AG10803 (cell line): Measurements from ENCODE around the gene PPFIA1.

Experiments used
- DNase-seq: peaks from one replicate; pipeline ENCODE4 v3.0.0; 2010; ENCODE audit warnings: low read depth
- H3K4me3 ChIP-seq: 2 replicates; pipeline ENCODE4 v1.5.1; 2011; ENCODE audit warnings: mild to moderate bottlenecking, low read length, control low read depth
- TF ChIP-seq, protein P1 (sequence below): conservative IDR thresholded peaks from 2 replicates; pipeline ENCODE4 v1.5.1; 2011; ENCODE audit warnings: mild to moderate bottlenecking, low read length, control low read depth, inconsistent platforms

PPFIA1 gene

DNA sequence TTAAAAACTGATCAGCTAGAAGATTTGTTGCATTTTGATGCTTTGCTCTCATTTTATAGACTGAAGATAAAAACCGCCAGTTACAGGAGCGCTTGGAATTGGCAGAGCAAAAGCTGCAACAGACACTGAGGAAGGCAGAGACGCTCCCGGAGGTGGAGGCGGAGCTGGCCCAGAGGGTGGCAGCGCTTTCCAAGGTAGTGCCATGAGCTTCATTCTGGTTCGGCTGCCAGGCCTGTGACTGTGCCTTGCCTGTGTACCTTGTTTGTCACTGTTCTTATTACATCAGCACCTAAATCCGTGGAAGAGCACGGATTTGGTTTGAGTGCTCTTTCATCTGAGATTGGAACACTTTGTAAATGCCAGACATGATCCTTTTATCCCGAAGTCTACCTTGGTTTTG is 61.4 kb downstream of the PPFIA1 start:
- no peak overlapping the region for H3K4me3 ChIP-seq
- TF ChIP-seq, protein P1, sequence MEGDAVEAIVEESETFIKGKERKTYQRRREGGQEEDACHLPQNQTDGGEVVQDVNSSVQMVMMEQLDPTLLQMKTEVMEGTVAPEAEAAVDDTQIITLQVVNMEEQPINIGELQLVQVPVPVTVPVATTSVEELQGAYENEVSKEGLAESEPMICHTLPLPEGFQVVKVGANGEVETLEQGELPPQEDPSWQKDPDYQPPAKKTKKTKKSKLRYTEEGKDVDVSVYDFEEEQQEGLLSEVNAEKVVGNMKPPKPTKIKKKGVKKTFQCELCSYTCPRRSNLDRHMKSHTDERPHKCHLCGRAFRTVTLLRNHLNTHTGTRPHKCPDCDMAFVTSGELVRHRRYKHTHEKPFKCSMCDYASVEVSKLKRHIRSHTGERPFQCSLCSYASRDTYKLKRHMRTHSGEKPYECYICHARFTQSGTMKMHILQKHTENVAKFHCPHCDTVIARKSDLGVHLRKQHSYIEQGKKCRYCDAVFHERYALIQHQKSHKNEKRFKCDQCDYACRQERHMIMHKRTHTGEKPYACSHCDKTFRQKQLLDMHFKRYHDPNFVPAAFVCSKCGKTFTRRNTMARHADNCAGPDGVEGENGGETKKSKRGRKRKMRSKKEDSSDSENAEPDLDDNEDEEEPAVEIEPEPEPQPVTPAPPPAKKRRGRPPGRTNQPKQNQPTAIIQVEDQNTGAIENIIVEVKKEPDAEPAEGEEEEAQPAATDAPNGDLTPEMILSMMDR = no peak
- no peak for DNase-seq

DNA sequence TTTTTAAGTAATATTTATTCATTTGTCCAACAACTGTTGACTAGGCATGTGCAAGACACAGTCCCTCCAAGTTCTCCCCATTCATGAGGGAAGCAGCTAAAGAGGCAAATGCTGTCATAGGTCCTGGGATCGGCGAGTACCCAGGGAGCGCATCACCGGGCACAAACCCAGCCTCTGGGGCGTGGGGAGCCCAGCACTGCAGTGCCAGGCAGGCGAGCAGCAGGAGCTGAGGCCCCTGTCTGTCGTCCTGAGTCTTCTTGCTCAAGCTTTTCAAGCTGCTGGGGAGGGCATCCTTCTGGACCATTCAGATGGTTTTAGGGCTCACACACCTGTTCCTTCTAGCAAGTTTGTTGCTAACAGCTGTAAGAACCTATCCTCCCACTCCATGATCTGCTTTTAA is 62.1 kb downstream of the PPFIA1 start:
- TF ChIP-seq, protein P1 = no peak
- DNase-seq = no peak
- no peak overlapping the region for H3K4me3 ChIP-seq

DNA sequence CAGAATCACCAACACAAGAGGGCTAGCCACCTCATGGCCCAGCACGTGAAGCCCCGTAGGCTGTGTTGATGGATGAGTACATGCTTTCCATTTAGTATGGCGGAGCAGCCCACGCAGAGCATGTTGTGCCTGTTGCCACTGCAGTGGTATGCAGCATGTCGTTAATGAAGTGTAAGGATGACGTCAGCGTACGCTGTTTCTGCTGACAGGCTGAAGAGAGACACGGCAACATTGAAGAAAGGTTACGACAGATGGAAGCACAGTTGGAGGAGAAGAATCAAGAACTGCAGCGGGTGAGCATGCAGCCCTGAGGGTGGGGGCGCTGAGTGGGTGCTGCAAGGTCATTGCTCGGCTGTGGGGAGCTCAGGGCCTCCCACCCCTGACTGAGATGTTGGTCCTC is 62.8 kb downstream of the PPFIA1 start:
- TF ChIP-seq, protein P1 = no peak
- DNase-seq = no peak
- no peak overlapping the region for H3K4me3 ChIP-seq

DNA sequence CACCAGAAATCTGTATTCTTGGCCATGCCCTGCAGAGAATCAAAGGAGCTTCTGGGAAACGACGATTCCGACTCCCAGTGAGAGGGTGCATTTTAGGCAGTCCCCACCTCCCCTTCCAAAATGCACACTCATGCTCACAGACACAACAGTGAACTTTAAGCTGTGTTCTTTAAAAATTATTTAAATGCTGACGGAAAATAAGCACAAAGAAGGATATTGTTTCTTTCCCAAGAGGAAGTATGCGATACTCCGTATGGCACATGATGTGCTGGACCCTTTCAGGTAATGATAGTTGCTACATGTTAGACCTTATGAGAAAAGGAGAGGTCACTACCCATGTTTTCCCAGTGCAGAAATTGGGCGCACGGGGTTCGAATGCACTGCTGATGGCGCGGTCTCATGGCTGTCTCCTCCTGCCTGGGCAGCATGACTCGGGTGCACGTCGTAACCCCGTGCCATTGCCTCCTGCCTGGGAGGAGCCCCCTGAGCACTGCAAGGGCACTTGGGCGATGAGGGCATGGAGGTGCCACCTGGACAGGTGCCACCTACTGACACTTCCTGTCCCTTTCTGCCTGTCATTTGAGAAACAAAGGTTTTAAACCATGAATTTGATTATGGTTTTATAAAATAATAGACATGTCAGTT is 64.0 kb downstream of the PPFIA1 start:
- no peak for DNase-seq
- TF ChIP-seq, protein P1 = no peak
- H3K4me3 ChIP-seq = no peak overlapping the region

DNA sequence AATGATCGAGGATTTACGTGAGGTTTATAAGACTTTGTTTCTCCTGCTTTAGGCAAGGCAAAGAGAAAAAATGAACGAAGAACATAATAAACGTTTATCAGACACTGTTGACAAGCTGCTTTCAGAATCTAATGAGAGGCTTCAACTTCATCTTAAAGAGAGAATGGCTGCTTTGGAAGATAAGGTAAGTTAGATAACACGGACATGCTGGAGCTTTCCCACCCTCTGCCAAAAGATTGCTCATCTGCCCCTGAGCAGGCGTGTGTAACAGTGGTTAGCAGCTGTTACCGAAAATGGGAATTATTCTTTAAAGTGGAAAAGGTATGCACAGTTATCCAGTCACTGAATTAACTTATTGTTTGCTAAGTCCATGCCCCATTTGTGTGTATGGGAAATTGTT is 65.0 kb downstream of the PPFIA1 start:
- H3K4me3 ChIP-seq = no peak overlapping the region
- TF ChIP-seq, protein P1 = no peak
- DNase-seq = no peak

DNA sequence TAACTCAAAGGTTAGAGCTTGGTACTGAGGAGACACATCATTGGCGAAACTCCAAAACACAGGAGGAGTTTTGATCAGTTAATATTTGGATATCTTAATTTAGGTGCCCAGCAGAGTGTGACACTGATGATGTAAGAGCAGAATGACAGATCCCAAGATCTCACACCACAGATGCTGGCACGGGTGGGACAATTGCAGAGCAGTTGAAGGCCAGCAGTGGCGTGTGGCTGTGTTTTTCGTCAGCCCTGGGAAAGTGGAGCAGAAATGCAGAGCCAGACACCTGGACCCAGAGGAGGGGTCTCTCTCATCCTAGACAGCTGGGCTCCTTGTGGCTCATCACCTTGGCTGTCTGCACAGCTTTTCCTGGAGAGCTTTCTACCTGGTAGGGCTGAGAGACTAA is 68.1 kb downstream of the PPFIA1 start:
- no peak overlapping the region for H3K4me3 ChIP-seq
- no peak for DNase-seq
- TF ChIP-seq, protein P1 = no peak

DNA sequence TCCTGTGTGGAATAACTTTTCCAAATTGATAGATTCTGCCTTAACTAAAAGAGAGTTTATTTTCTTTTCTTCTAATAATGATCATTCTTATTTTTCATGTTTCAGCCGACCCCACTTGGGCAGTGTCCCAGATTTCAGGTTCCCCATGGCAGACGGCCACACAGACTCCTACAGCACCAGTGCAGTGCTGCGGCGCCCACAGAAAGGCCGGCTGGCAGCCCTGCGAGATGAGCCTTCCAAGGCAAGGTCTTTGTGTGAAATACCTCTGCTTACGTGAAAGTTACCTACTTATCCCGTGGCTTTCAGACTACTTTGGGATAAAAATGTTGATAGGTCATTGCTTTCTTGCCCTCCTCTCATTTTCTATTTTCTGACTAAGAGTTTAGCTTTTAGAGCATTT is 68.6 kb downstream of the PPFIA1 start:
- no peak overlapping the region for H3K4me3 ChIP-seq
- DNase-seq = no peak
- TF ChIP-seq, protein P1 = no peak
